Measurements from ENCODE around the gene CA5A.
"Not testable (repeated sequence)": the region's sequence is repeated elsewhere in the genome, so short reads cannot be mapped to it uniquely, and the experiment has no call there.

CA5A gene

GRCh38 chr16:87936375-87937230, at the start of gene CA5A:
TSS of gene CA5A (minus strand) at chr16:87936529. CDS start at chr16:87936450, 79 bp downstream.
- DNase-seq (ENCODE audit: low spot score), result no peak

GRCh38 chr16:87985493-87985892, 49.2 kb upstream of the CA5A start:
- DNase-seq (ENCODE audit: low spot score), result not testable (repeated sequence)

- DNase-seq (ENCODE audit: low spot score), result no peak
Measured at GRCh38 chr16:87984632-87985267, 48.4 kb upstream of the CA5A start.

- not testable (repeated sequence) for DNase-seq (ENCODE audit: low spot score)
Measured at GRCh38 chr16:87984180-87984579, 47.9 kb upstream of the CA5A start.

GRCh38 chr16:87983737-87984097, 47.4 kb upstream of the CA5A start:
- DNase-seq (ENCODE audit: low spot score), result not testable (repeated sequence)

GRCh38 chr16:87983072-87983736, 46.9 kb upstream of the CA5A start:
- DNase-seq (ENCODE audit: low spot score), result not testable (repeated sequence)

GRCh38 chr16:87982581-87983041, 46.3 kb upstream of the CA5A start:
- no peak for DNase-seq (ENCODE audit: low spot score)

- not testable (repeated sequence) for DNase-seq (ENCODE audit: low spot score)
Measured at GRCh38 chr16:87981376-87981775, 45.0 kb upstream of the CA5A start.

- not testable (repeated sequence) for DNase-seq (ENCODE audit: low spot score)
Measured at GRCh38 chr16:87979911-87980630, 43.7 kb upstream of the CA5A start.

- DNase-seq (ENCODE audit: low spot score), result no peak
Measured at GRCh38 chr16:87979352-87979751, 43.0 kb upstream of the CA5A start.

GRCh38 chr16:87978127-87978526, 41.8 kb upstream of the CA5A start:
- DNase-seq (ENCODE audit: low spot score), result no peak

- no peak for DNase-seq (ENCODE audit: low spot score)
Measured at GRCh38 chr16:87976665-87977064, 40.3 kb upstream of the CA5A start.

- no peak for DNase-seq (ENCODE audit: low spot score)
Measured at GRCh38 chr16:87974178-87974577, 37.8 kb upstream of the CA5A start.

GRCh38 chr16:87973717-87974116, 37.4 kb upstream of the CA5A start:
- DNase-seq (ENCODE audit: low spot score), result no peak

GRCh38 chr16:87971933-87972332, 35.6 kb upstream of the CA5A start:
- no peak for DNase-seq (ENCODE audit: low spot score)

GRCh38 chr16:87970186-87970585, 33.9 kb upstream of the CA5A start:
- DNase-seq (ENCODE audit: low spot score), result no peak

- DNase-seq (ENCODE audit: low spot score), result no peak
Measured at GRCh38 chr16:87968541-87968940, 32.2 kb upstream of the CA5A start.

GRCh38 chr16:87966685-87967185, 30.4 kb upstream of the CA5A start:
- no peak for DNase-seq (ENCODE audit: low spot score)

- no peak for DNase-seq (ENCODE audit: low spot score)
Measured at GRCh38 chr16:87966064-87966645, 29.8 kb upstream of the CA5A start.

GRCh38 chr16:87965417-87965816, 29.1 kb upstream of the CA5A start:
- DNase-seq (ENCODE audit: low spot score), result peak; percentile 48

GRCh38 chr16:87964049-87964659, 27.8 kb upstream of the CA5A start:
- no peak for DNase-seq (ENCODE audit: low spot score)
